H7 (cell line): ENCODE results near the gene RPP25. TPM values are rescaled to one million over a fixed set of nuclear protein-coding genes. Genes with fewer than 3 reads are reported as not detected.
"Not testable (repeated sequence)": the region's sequence is repeated elsewhere in the genome, so short reads cannot be mapped to it uniquely, and the experiment has no call there.

Experiments used
- DNase-seq: peaks from one replicate; pipeline ENCODE4 v3.0.0; 2012
- H3K27me3 ChIP-seq: 2 replicates; pipeline ENCODE4 v1.6.0; 2011; ENCODE audit warnings: mild to moderate bottlenecking, low read length; ENCODE audit not compliant: control insufficient read depth, insufficient read depth
- H3K36me3 ChIP-seq: replicated peaks from 2 replicates; pipeline ENCODE4 v1.5.1; 2011; ENCODE audit warnings: low read length; ENCODE audit not compliant: control insufficient read depth, insufficient read depth
- H3K4me3 ChIP-seq: 2 replicates; pipeline ENCODE4 v1.5.1; 2011; ENCODE audit warnings: low read depth, mild to moderate bottlenecking, control low read depth, low read length, moderate library complexity; ENCODE audit not compliant: insufficient read depth
- total RNA-seq: library from RNA; depleted of rRNA; stranded (reverse); fragments of >200 nt; shearing (Covaris generic); gene quantifications from 2 replicates; pipeline ENCODE4 v1.2.3, GENCODE V29; 2014

The RPP25 gene
- total RNA-seq, 1 experiment from 2014 or later, result 40.3 TPM

- H3K27me3 ChIP-seq, result peaks cover 37% of the 10 kb centered on the region
- no peaks in the 10 kb centered on the region for H3K36me3 ChIP-seq
- peak overlapping the region; percentile 73 for H3K4me3 ChIP-seq
- DNase-seq, result peak; percentile 77
Observed at GRCh38 chr15:74958320-74958907, 1.8 kb upstream of the RPP25 start.

- H3K27me3 ChIP-seq, result peaks cover 37% of the 10 kb centered on the region
- no peaks in the 10 kb centered on the region for H3K36me3 ChIP-seq
- peak; percentile 67 for DNase-seq
- H3K4me3 ChIP-seq, result peak overlapping the region; percentile 73
Observed at GRCh38 chr15:74957476-74958035, 984 bp upstream of the RPP25 start.

GRCh38 chr15:74955796-74956647 lies 550 bp downstream of the RPP25 start:
- Histone ChIP-seq H3K4me3 (peak overlapping the region; percentile 73), H3K36me3 (no peaks in the 10 kb centered on the region), H3K27me3 (peaks cover 37% of the 10 kb centered on the region)
- peak; percentile 81 for DNase-seq

GRCh38 chr15:74955017-74955416 lies 1.6 kb downstream of the RPP25 start:
- Histone ChIP-seq H3K27me3 (peaks cover 34% of the 10 kb centered on the region), H3K36me3 (no peaks in the 10 kb centered on the region), H3K4me3 (peak overlapping the region; percentile 73)
- DNase-seq, result no peak

GRCh38 chr15:74954515-74954914 lies 2.1 kb downstream of the RPP25 start:
- H3K27me3 ChIP-seq, result peaks cover 30% of the 10 kb centered on the region
- peak overlapping the region; percentile 73 for H3K4me3 ChIP-seq
- no peaks in the 10 kb centered on the region for H3K36me3 ChIP-seq
- DNase-seq, result no peak

- no peak for DNase-seq
- Histone ChIP-seq H3K27me3 (peaks cover 9% of the 10 kb centered on the region), H3K4me3 (no peak overlapping the region)
Observed at GRCh38 chr15:74951006-74951405, 5.6 kb downstream of the RPP25 start.

GRCh38 chr15:74950078-74950908 lies 6.3 kb downstream of the RPP25 start:
- no peaks in the 10 kb centered on the region for H3K36me3 ChIP-seq
- no peak overlapping the region for H3K4me3 ChIP-seq
- peaks cover 4% of the 10 kb centered on the region; the same call in 1 of the 2 replicates for H3K27me3 ChIP-seq
- DNase-seq, result peak; percentile 80

More at GRCh38 chr15:74951006-74951405, 5.6 kb downstream of the RPP25 start:
- no peaks in the 10 kb centered on the region for H3K36me3 ChIP-seq

- H3K27me3 ChIP-seq, result no peaks in the 10 kb centered on the region
- peak; percentile 97 for DNase-seq
- no peaks in the 10 kb centered on the region for H3K36me3 ChIP-seq
- peak within 1 kb of the TSS; percentile 97 for H3K4me3 ChIP-seq
Observed at GRCh38 chr15:74937590-74938371, 18.8 kb downstream of the RPP25 start, which contains the start of gene COX5A. TSS of gene COX5A (minus strand) at chr15:74938073. CDS start at chr15:74938014, 59 bp downstream.

- H3K36me3 ChIP-seq, result no peaks in the 10 kb centered on the region
- H3K4me3 ChIP-seq, result peak overlapping the region; percentile 97
- H3K27me3 ChIP-seq, result no peaks in the 10 kb centered on the region
- DNase-seq, result no peak
Observed at GRCh38 chr15:74937272-74937589, 19.3 kb downstream of the RPP25 start.

GRCh38 chr15:74935193-74935592 lies 21.4 kb downstream of the RPP25 start:
- not testable (repeated sequence) for DNase-seq, H3K36me3 ChIP-seq, H3K4me3 ChIP-seq, H3K27me3 ChIP-seq

GRCh38 chr15:74933573-74933972 lies 23.0 kb downstream of the RPP25 start:
- DNase-seq, result no peak
- Histone ChIP-seq H3K36me3 (peaks cover 14% of the 10 kb centered on the region), H3K4me3 (no peak overlapping the region), H3K27me3 (no peaks in the 10 kb centered on the region)

GRCh38 chr15:74928771-74929198 lies 27.8 kb downstream of the RPP25 start:
- H3K27me3 ChIP-seq, result no peaks in the 10 kb centered on the region
- DNase-seq, result no peak
- peaks cover 21% of the 10 kb centered on the region for H3K36me3 ChIP-seq
- no peak overlapping the region for H3K4me3 ChIP-seq

GRCh38 chr15:74924525-74924924 lies 32.0 kb downstream of the RPP25 start:
- H3K36me3 ChIP-seq, result peaks cover 26% of the 10 kb centered on the region
- H3K4me3 ChIP-seq, result no peak overlapping the region
- H3K27me3 ChIP-seq, result no peaks in the 10 kb centered on the region
- no peak for DNase-seq

- Histone ChIP-seq H3K4me3 (no peak overlapping the region), H3K27me3 (no peaks in the 10 kb centered on the region), H3K36me3 (peaks cover 27% of the 10 kb centered on the region)
- DNase-seq, result no peak
Observed at GRCh38 chr15:74920456-74920855, 36.1 kb downstream of the RPP25 start.
